Measurements from ENCODE around the gene DLL1.

GRCh38 chr6:170243791-170244291, 47.0 kb downstream of the DLL1 start:
- TF ChIP-seq, protein P1, sequence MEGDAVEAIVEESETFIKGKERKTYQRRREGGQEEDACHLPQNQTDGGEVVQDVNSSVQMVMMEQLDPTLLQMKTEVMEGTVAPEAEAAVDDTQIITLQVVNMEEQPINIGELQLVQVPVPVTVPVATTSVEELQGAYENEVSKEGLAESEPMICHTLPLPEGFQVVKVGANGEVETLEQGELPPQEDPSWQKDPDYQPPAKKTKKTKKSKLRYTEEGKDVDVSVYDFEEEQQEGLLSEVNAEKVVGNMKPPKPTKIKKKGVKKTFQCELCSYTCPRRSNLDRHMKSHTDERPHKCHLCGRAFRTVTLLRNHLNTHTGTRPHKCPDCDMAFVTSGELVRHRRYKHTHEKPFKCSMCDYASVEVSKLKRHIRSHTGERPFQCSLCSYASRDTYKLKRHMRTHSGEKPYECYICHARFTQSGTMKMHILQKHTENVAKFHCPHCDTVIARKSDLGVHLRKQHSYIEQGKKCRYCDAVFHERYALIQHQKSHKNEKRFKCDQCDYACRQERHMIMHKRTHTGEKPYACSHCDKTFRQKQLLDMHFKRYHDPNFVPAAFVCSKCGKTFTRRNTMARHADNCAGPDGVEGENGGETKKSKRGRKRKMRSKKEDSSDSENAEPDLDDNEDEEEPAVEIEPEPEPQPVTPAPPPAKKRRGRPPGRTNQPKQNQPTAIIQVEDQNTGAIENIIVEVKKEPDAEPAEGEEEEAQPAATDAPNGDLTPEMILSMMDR (conservative IDR thresholded peaks at IDR 0.05; ENCODE audit: low read length): no peak
- TF ChIP-seq EZH2phosphoT487 (IDR thresholded peaks at IDR 0.05; ENCODE audit: borderline replicate concordance, low read depth, low read length): no peak

All from OCI-LY7 (cell line).